ENCODE results near the gene FTCDNL1. TPM values are rescaled to one million over a fixed set of nuclear protein-coding genes. Genes with fewer than 3 reads are reported as not detected.
A peak's percentile ranks its signal among the peaks of the same experiment; 100 is the strongest.

Gene FTCDNL1
- total RNA-seq, 6 experiments from 2014 or later = 2.7 to 8.7 (median 6.7) TPM

GRCh38 chr2:199861132-199861774 lies 10.3 kb upstream of the FTCDNL1 start:
- peak; percentile 55 to 72 (median 64) for ATAC-seq
- intact Hi-C loops (cut with DNase I) = no loop called here
- no peak overlapping the region for H3K27ac ChIP-seq
- peak; percentile 56 to 71 (median 67) for TF ChIP-seq CTCF (IDR thresholded peaks at IDR 0.05)
- TF ChIP-seq POLR2A (IDR thresholded peaks at IDR 0.05) = no peak
- no peaks in the 10 kb centered on the region for H3K9me3 ChIP-seq
- H3K36me3 ChIP-seq = no peaks in the 10 kb centered on the region
- WGBS (ENCODE audit: insufficient coverage, low coverage, low lambda C conversion rate, missing lambda C conversion rate) = 2% methylated on average over 4 of the region's 4 CpGs
- no peak for DNase-seq
- no peaks in the 10 kb centered on the region for H3K27me3 ChIP-seq
- no peak overlapping the region for H3K4me3 ChIP-seq
- H3K4me1 ChIP-seq = no peaks in the 10 kb centered on the region

- intact Hi-C loops (cut with DNase I) = no loop called here
- no peak overlapping the region for H3K27ac ChIP-seq
- ATAC-seq (no peak), DNase-seq (no peak)
- no peaks in the 10 kb centered on the region for H3K36me3 ChIP-seq
- TF ChIP-seq CTCF (IDR thresholded peaks at IDR 0.05) = no peak
- no peak for TF ChIP-seq POLR2A (IDR thresholded peaks at IDR 0.05)
- 70% methylated on average over 4 of the region's 4 CpGs for WGBS (ENCODE audit: insufficient coverage, low coverage, low lambda C conversion rate, missing lambda C conversion rate)
- H3K9me3 ChIP-seq = no peaks in the 10 kb centered on the region
- no peaks in the 10 kb centered on the region for H3K27me3 ChIP-seq
- no peaks in the 10 kb centered on the region for H3K4me1 ChIP-seq
- no peak overlapping the region for H3K4me3 ChIP-seq
Measured at GRCh38 chr2:199855812-199856211, 4.8 kb upstream of the FTCDNL1 start.

- no peaks in the 10 kb centered on the region for H3K27me3 ChIP-seq
- intact Hi-C loops (cut with DNase I) = no loop called here
- ATAC-seq (no peak), DNase-seq (no peak)
- no peak overlapping the region for H3K4me3 ChIP-seq
- H3K27ac ChIP-seq = peak overlapping the region in 1 of 3 donors; percentile 85
- TF ChIP-seq POLR2A (IDR thresholded peaks at IDR 0.05) (no peak), CTCF (IDR thresholded peaks at IDR 0.05) (no peak)
- H3K4me1 ChIP-seq = peaks cover 0 to 7% (median 0%) of the 10 kb centered on the region in 4 donors
- WGBS (ENCODE audit: insufficient coverage, low coverage, low lambda C conversion rate, missing lambda C conversion rate) = 54% methylated on average over 2 of the region's 2 CpGs
- H3K36me3 ChIP-seq = no peaks in the 10 kb centered on the region
- no peaks in the 10 kb centered on the region for H3K9me3 ChIP-seq
Measured at GRCh38 chr2:199851883-199852282, 891 bp upstream of the FTCDNL1 start.

- Histone ChIP-seq H3K27me3 (no peaks in the 10 kb centered on the region), H3K4me1 (peaks cover 0 to 7% (median 0%) of the 10 kb centered on the region in 4 donors), H3K27ac (peak overlapping the region in 2 of 3 donors; percentile 85 to 92), H3K36me3 (no peaks in the 10 kb centered on the region), H3K4me3 (peak overlapping the region; percentile 75 to 79 (median 76)), H3K9me3 (no peaks in the 10 kb centered on the region)
- TF ChIP-seq CTCF (IDR thresholded peaks at IDR 0.05) (no peak), POLR2A (IDR thresholded peaks at IDR 0.05) (no peak)
- DNase-seq (no peak), ATAC-seq (no peak)
- intact Hi-C loops (cut with DNase I) = no loop called here
- WGBS (ENCODE audit: insufficient coverage, low coverage, low lambda C conversion rate, missing lambda C conversion rate) = 11% methylated on average over 8 of the region's 8 CpGs
Measured at GRCh38 chr2:199851501-199851810, 464 bp upstream of the FTCDNL1 start.
